ENCODE results near the gene LTA4H. TPM values are rescaled to one million over a fixed set of nuclear protein-coding genes. Genes with fewer than 3 reads are reported as not detected.

LTA4H gene
- total and polyA plus RNA-seq, 4 donors: 59.7 to 93.3 (median 60.8) TPM

DNA sequence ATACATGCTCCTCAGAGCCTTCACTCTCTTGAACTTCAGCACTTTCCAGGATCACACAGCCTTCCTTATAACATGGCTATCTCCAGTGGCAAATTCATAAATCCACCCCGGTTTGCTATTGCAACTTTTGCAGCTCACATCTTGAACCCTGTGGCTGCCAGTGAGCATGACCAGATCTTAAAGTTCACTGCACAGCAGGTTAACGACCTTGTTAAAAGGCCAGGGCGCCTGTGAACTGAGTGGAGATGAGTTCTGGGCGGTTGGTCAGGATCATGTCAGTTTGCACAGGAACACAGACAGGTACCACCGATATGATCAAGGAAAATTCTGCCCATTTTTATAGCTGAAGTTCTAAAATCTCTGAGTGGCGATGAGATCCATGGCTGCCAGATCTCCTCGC lies 24.7 kb upstream of the LTA4H start:
- WGBS (ENCODE audit: insufficient coverage): 78% methylated on average over 6 of the region's 7 CpGs
- H3K9me3 ChIP-seq (ENCODE audit: control insufficient read depth, insufficient read depth, low read length): no peaks in the 10 kb centered on the region

DNA sequence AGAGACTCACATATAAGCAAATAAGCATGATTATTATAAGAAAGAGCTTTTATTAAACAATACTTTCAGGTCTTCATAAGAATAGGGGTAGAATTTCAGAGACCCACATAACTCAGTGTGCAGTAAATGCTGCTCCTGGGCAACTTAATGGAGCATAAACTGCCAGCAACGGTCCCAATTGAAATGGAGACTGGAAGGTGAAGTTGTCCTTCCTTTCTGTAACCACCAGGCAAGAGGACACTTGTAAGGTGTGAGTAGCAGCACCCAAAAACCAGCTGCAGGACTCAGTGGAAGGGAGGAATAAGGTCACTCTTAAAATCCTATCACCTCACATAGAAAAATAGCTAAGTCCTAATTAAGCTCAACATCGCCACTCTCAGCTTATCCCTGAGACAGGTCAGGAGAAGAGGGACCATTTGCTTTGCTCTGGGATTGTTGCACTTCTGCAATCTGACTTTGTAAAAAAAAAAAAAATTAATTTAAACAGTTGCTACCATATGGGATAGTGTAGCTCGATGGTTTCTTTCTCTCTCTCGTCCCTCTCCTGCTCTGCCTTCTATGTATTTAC lies 22.7 kb upstream of the LTA4H start:
- no peaks in the 10 kb centered on the region for H3K9me3 ChIP-seq (ENCODE audit: control insufficient read depth, insufficient read depth, low read length)

More for the DNA sequence above, 24.7 kb upstream of the LTA4H start:
- Histone ChIP-seq H3K27ac (ENCODE audit: low read depth, low read length) (no peak overlapping the region), H3K36me3 (ENCODE audit: control insufficient read depth, insufficient read depth, low read length) (no peaks in the 10 kb centered on the region), H3K27me3 (ENCODE audit: control insufficient read depth, insufficient read depth, low read length) (no peaks in the 10 kb centered on the region), H3K4me3 (ENCODE audit: low read depth, low read length) (no peak overlapping the region), H3K4me1 (ENCODE audit: control insufficient read depth, insufficient read depth, low read length) (no peaks in the 10 kb centered on the region)
- DNase-seq (ENCODE audit: low read depth in 4 of 6, low spot score in 6 of 6): no peak

DNA sequence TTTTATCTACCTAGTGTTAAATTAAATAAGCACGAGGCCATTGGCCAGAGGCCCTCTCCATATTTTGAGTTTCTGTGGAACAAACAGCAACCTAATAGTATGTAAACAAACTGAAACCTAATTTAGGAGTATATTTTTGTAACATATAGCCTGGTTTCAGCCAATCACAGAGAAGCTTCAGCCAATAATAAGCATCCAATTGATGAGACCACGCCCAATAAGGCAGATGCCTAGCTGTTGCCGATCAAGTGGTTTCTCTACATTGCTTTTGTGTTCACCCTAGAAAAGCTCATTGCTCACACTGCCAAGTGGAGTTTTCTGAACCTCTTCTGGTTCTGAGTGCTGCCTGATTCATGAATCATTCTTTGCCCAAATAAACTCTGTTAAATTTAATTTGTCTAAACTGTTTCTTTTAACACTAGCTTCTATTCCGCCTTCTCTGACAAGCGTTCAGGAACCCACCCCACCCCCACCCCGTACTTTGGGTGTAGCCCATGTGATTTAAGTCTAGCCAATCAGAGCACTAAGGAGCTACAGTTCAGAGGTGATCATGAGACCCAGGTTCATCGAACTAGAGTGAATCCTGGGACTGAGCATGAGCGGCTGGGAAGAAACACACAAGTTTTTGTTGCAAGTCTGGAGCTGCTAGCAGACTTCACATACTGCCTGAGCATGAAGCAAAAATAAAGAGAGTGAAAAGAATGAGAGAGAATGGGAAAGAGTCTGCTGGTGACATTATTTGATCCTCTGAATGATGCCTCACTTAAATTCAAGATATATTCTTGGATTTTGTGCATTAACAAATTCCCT lies 21.5 kb upstream of the LTA4H start:
- Histone ChIP-seq H3K27me3 (ENCODE audit: control insufficient read depth, insufficient read depth, low read length) (no peaks in the 10 kb centered on the region), H3K9me3 (ENCODE audit: control insufficient read depth, insufficient read depth, low read length) (no peaks in the 10 kb centered on the region), H3K27ac (ENCODE audit: low read depth, low read length) (no peak overlapping the region), H3K4me1 (ENCODE audit: control insufficient read depth, insufficient read depth, low read length) (no peaks in the 10 kb centered on the region), H3K36me3 (ENCODE audit: control insufficient read depth, insufficient read depth, low read length) (no peaks in the 10 kb centered on the region), H3K4me3 (ENCODE audit: low read depth, low read length) (no peak overlapping the region)
- 92% methylated on average over 7 of the region's 8 CpGs for whole genome bisulfite sequencing (ENCODE audit: insufficient coverage)
- DNase-seq (ENCODE audit: low read depth in 4 of 6, low spot score in 6 of 6): no peak

More for the DNA sequence above, 22.7 kb upstream of the LTA4H start:
- no peaks in the 10 kb centered on the region for H3K36me3 ChIP-seq (ENCODE audit: control insufficient read depth, insufficient read depth, low read length)
- H3K27ac ChIP-seq (ENCODE audit: low read depth, low read length): no peak overlapping the region
- no peaks in the 10 kb centered on the region for H3K27me3 ChIP-seq (ENCODE audit: control insufficient read depth, insufficient read depth, low read length)
- H3K4me1 ChIP-seq (ENCODE audit: control insufficient read depth, insufficient read depth, low read length): no peaks in the 10 kb centered on the region
- WGBS (ENCODE audit: insufficient coverage): 40% methylated on average over 1 of the region's 4 CpGs
- DNase-seq (ENCODE audit: low read depth in 4 of 6, low spot score in 6 of 6): no peak
- no peak overlapping the region for H3K4me3 ChIP-seq (ENCODE audit: low read depth, low read length)

DNA sequence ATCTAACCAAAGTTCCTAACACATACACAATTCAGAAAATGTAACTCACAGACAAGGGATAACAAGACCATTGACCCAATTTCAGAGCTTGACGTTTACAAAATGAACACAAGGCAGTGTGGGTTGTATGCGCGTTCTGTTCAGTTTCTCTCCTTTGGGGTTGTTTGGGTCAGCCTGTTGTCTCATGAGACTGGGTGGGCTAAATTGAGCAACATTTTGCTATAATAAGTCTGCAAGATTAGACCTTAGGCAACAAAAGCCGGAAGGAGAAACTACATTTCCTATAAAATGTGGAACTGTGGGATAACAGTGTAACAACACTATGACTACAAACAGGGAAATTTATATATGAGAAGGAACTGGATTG lies 18.8 kb upstream of the LTA4H start:
- no peak for DNase-seq (ENCODE audit: low read depth in 4 of 6, low spot score in 6 of 6)
- WGBS (ENCODE audit: insufficient coverage): 81% methylated on average over 3 of the region's 4 CpGs
- no peak overlapping the region for H3K27ac ChIP-seq (ENCODE audit: low read depth, low read length)
- H3K36me3 ChIP-seq (ENCODE audit: control insufficient read depth, insufficient read depth, low read length): no peaks in the 10 kb centered on the region
- no peak overlapping the region for H3K4me3 ChIP-seq (ENCODE audit: low read depth, low read length)
- no peaks in the 10 kb centered on the region for H3K27me3 ChIP-seq (ENCODE audit: control insufficient read depth, insufficient read depth, low read length)
- H3K4me1 ChIP-seq (ENCODE audit: control insufficient read depth, insufficient read depth, low read length): no peaks in the 10 kb centered on the region
- no peaks in the 10 kb centered on the region for H3K9me3 ChIP-seq (ENCODE audit: control insufficient read depth, insufficient read depth, low read length)

DNA sequence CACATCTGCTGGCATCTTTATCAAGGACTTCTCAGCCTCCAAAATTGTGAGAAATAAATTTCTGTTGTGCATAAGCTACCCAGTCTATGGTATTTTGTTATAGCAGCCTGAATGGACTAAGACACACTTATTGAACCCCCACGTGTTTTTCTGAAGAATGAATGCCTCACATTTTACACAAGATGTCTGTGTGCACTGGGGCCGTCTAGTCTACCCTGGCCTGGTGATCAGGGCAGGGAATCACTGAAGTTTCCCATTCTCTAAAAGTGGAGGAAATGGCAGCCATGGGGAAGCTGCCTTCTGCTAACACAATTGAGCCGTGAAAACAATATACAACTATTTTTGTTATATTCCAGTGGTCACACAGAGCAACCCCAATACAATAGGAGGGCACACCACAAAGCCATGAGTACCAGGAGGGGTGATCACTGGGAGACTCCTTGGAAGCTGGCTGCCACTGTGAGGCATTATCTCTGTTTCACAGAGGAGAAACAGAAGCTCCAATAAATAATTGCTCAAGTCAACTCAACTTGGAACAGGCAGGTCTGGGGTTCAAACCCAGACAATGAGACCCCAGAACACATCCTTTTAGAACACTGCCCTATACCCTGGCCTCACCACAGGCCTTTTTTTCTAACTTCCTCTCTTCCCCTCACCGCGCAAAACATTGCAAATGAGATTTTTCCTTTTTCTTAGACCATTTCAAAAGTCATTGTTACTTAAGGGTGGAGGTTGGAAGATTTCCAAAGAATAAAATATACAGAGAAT lies 18.3 kb upstream of the LTA4H start:
- H3K4me3 ChIP-seq (ENCODE audit: low read depth, low read length): no peak overlapping the region
- no peaks in the 10 kb centered on the region for H3K27me3 ChIP-seq (ENCODE audit: control insufficient read depth, insufficient read depth, low read length)
- H3K4me1 ChIP-seq (ENCODE audit: control insufficient read depth, insufficient read depth, low read length): no peaks in the 10 kb centered on the region
- DNase-seq (ENCODE audit: low read depth in 4 of 6, low spot score in 6 of 6): no peak
- 69% methylated on average over 2 of the region's 5 CpGs for WGBS (ENCODE audit: insufficient coverage)
- no peaks in the 10 kb centered on the region for H3K36me3 ChIP-seq (ENCODE audit: control insufficient read depth, insufficient read depth, low read length)
- H3K27ac ChIP-seq (ENCODE audit: low read depth, low read length): no peak overlapping the region
- H3K9me3 ChIP-seq (ENCODE audit: control insufficient read depth, insufficient read depth, low read length): no peaks in the 10 kb centered on the region

DNA sequence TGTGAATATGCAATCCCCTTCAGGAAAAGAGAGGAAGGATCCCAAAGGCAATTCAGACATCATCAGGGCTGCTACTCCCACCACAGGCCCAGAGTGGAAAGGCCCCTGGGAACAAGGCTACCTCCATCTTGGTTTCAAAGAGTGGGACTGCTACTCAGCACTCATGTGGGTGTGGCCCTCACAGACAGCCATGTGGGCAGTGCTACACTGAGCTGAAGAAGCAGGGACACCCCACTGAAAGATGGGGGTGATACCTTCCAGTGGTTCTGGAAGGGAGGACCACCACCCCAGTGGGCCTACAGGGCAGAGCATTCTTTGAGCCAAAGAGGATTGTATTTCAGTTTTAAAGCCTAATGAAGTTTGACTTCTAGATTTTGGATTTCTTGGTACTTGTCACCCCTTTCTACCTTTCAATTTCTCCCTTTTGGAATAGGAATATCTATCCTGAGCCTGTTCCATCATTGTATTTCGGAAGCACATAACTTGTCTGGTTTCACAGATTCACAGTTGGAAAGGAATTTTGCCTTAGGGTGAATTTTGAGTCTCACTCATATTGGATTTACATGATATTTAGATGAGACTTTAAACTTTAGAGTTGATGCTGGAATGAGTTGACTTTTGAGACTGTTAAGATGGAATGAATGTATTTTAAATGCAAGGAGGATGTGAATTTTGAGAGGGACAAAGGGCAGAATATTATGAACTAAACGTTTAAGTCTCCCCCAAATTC lies 16.5 kb upstream of the LTA4H start:
- no peaks in the 10 kb centered on the region for H3K9me3 ChIP-seq (ENCODE audit: control insufficient read depth, insufficient read depth, low read length)
- no peak overlapping the region for H3K27ac ChIP-seq (ENCODE audit: low read depth, low read length)
- no peaks in the 10 kb centered on the region for H3K4me1 ChIP-seq (ENCODE audit: control insufficient read depth, insufficient read depth, low read length)
- no peak overlapping the region for H3K4me3 ChIP-seq (ENCODE audit: low read depth, low read length)
- H3K36me3 ChIP-seq (ENCODE audit: control insufficient read depth, insufficient read depth, low read length): no peaks in the 10 kb centered on the region
- no peaks in the 10 kb centered on the region for H3K27me3 ChIP-seq (ENCODE audit: control insufficient read depth, insufficient read depth, low read length)
- WGBS (ENCODE audit: insufficient coverage): no CpG with 5 or more reads among the region's 2 CpGs
- no peak for DNase-seq (ENCODE audit: low read depth in 4 of 6, low spot score in 6 of 6)

DNA sequence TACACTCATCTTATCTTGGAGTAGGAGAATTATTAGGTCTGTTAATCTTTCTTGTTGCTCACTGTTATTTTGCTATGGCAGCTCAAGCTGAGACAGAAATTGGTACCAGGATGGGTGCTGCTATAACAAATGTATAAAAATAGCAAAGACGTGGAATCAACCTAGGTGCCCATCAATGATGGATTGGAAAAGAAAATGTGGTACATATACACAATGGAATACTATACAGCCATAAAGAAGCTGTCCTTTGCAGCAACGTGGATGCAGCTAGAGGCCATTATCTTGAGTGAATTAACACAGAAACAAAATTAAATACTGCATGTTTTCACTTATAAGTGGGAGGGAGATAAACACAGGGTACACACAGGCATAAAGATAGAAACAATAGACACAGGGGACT lies 14.8 kb upstream of the LTA4H start:
- no peak overlapping the region for H3K27ac ChIP-seq (ENCODE audit: low read depth, low read length)
- WGBS (ENCODE audit: insufficient coverage): no CpG with 5 or more reads among the region's 2 CpGs
- H3K4me1 ChIP-seq (ENCODE audit: control insufficient read depth, insufficient read depth, low read length): no peaks in the 10 kb centered on the region
- H3K36me3 ChIP-seq (ENCODE audit: control insufficient read depth, insufficient read depth, low read length): no peaks in the 10 kb centered on the region
- H3K9me3 ChIP-seq (ENCODE audit: control insufficient read depth, insufficient read depth, low read length): no peaks in the 10 kb centered on the region
- no peak overlapping the region for H3K4me3 ChIP-seq (ENCODE audit: low read depth, low read length)
- no peaks in the 10 kb centered on the region for H3K27me3 ChIP-seq (ENCODE audit: control insufficient read depth, insufficient read depth, low read length)
- DNase-seq (ENCODE audit: low read depth in 4 of 6, low spot score in 6 of 6): no peak

DNA sequence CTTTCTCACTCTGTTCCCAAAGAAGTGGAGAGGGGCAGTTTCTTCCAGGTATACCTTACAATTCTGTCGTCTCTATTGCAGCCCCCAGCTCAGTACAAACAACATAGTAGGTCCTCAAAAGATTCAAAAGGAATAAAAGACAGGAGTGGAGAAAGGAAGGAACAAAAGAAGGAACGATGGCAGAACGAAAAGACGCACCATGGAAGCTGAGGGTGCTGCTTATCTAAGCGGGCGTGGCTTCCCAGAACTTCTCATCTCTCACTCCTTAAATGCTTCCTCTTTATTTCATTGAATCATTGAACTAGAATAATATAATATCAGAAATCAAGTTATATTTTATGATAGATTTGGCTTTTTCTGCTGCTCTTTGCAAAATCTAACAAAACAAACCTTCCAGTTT lies 13.7 kb upstream of the LTA4H start:
- Histone ChIP-seq H3K4me3 (ENCODE audit: low read depth, low read length) (no peak overlapping the region), H3K36me3 (ENCODE audit: control insufficient read depth, insufficient read depth, low read length) (no peaks in the 10 kb centered on the region), H3K4me1 (ENCODE audit: control insufficient read depth, insufficient read depth, low read length) (no peaks in the 10 kb centered on the region), H3K9me3 (ENCODE audit: control insufficient read depth, insufficient read depth, low read length) (no peaks in the 10 kb centered on the region), H3K27me3 (ENCODE audit: control insufficient read depth, insufficient read depth, low read length) (no peaks in the 10 kb centered on the region), H3K27ac (ENCODE audit: low read depth, low read length) (no peak overlapping the region)
- no CpG with 5 or more reads among the region's 6 CpGs for WGBS (ENCODE audit: insufficient coverage)
- DNase-seq (ENCODE audit: low read depth in 4 of 6, low spot score in 6 of 6): no peak

DNA sequence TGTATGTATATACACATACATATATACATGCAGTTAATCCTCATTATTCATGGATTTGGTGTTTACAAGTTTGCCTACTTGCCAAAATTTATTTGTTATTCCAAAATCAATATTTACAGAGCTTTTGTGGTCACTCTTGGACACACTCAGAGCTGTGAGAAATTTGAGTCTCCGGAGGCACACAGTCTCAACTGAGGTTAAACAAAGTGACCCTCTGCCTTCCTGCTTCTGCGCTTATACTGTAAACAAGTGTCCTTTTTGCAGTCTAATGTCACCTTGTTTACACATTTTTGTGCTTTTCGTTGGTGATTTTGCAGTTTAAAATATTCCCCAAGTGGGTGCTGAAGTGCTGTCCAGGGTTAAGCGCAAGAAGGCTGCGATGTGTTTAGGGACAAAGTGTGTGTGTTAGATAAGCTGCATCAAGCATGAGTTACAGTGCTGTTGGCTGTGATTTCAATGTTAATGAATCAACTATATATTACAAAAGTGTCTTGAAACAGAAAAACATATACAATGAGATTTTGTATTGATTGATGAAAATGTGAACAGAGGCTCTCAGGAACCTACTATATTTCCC lies 13.1 kb upstream of the LTA4H start:
- no peaks in the 10 kb centered on the region for H3K27me3 ChIP-seq (ENCODE audit: control insufficient read depth, insufficient read depth, low read length)
- WGBS (ENCODE audit: insufficient coverage): 73% methylated on average over 2 of the region's 5 CpGs
- no peak overlapping the region for H3K4me3 ChIP-seq (ENCODE audit: low read depth, low read length)
- no peaks in the 10 kb centered on the region for H3K9me3 ChIP-seq (ENCODE audit: control insufficient read depth, insufficient read depth, low read length)
- no peaks in the 10 kb centered on the region for H3K36me3 ChIP-seq (ENCODE audit: control insufficient read depth, insufficient read depth, low read length)
- H3K4me1 ChIP-seq (ENCODE audit: control insufficient read depth, insufficient read depth, low read length): no peaks in the 10 kb centered on the region
- DNase-seq (ENCODE audit: low read depth in 4 of 6, low spot score in 6 of 6): no peak
- H3K27ac ChIP-seq (ENCODE audit: low read depth, low read length): no peak overlapping the region
